M059J (cell line): ENCODE measurements around the gene RBFOX2. TPM values are rescaled to one million over a fixed set of nuclear protein-coding genes. Genes with fewer than 3 reads are reported as not detected.
"Not testable (repeated sequence)": the region's sequence is repeated elsewhere in the genome, so short reads cannot be mapped to it uniquely, and the experiment has no call there.

ENCODE experiments used
- DNase-seq: peaks from one replicate; pipeline ENCODE4 v3.0.0-alpha.2; 2012; ENCODE audit warnings: low read depth
- total RNA-seq: library from RNA; depleted of rRNA; stranded (reverse); fragments of >200 nt; shearing (Covaris generic); gene quantifications from 2 replicates; pipeline ENCODE4 v1.2.3, GENCODE V29; 2014

The RBFOX2 gene
- total RNA-seq, 1 experiment from 2014 or later = 78.5 TPM

- no peak for DNase-seq
Measured at GRCh38 chr22:36042240-36042639, 13.6 kb upstream of the RBFOX2 start.

- DNase-seq = no peak
Measured at GRCh38 chr22:36039125-36039524, 10.5 kb upstream of the RBFOX2 start.

- no peak for DNase-seq
Measured at GRCh38 chr22:36037102-36037758, 8.6 kb upstream of the RBFOX2 start.

- no peak for DNase-seq
Measured at GRCh38 chr22:36036167-36036624, 7.6 kb upstream of the RBFOX2 start.

- no peak for DNase-seq
Measured at GRCh38 chr22:36032611-36033010, 4.0 kb upstream of the RBFOX2 start.

- no peak for DNase-seq
Measured at GRCh38 chr22:36029406-36029755, 757 bp upstream of the RBFOX2 start.

- peak; percentile 30 for DNase-seq
Measured at GRCh38 chr22:36027935-36028645, 534 bp downstream of the RBFOX2 start.

GRCh38 chr22:36027579-36027934 is 1.1 kb downstream of the RBFOX2 start:
- peak; percentile 47 for DNase-seq

GRCh38 chr22:36026741-36027140 is 1.9 kb downstream of the RBFOX2 start:
- peak; percentile 39 for DNase-seq

- no peak for DNase-seq
Measured at GRCh38 chr22:36022697-36023096, 5.9 kb downstream of the RBFOX2 start.

- DNase-seq = peak; percentile 8
Measured at GRCh38 chr22:36022162-36022561, 6.5 kb downstream of the RBFOX2 start.

- DNase-seq = no peak
Measured at GRCh38 chr22:36021606-36022153, 6.9 kb downstream of the RBFOX2 start.

GRCh38 chr22:36020865-36021264 is 7.8 kb downstream of the RBFOX2 start:
- not testable (repeated sequence) for DNase-seq

GRCh38 chr22:36017651-36018091 is 11.0 kb downstream of the RBFOX2 start:
- DNase-seq = no peak

- no peak for DNase-seq
Measured at GRCh38 chr22:36016684-36017083, 11.9 kb downstream of the RBFOX2 start.

GRCh38 chr22:36015811-36016529 is 12.7 kb downstream of the RBFOX2 start:
- no peak for DNase-seq

GRCh38 chr22:36015155-36015810 is 13.3 kb downstream of the RBFOX2 start:
- no peak for DNase-seq

- DNase-seq = no peak
Measured at GRCh38 chr22:36014546-36015074, 14.0 kb downstream of the RBFOX2 start.

- DNase-seq = no peak
Measured at GRCh38 chr22:36012332-36012731, 16.3 kb downstream of the RBFOX2 start.

- DNase-seq = peak; percentile 61
Measured at GRCh38 chr22:36010882-36011281, 17.7 kb downstream of the RBFOX2 start.

GRCh38 chr22:36010090-36010489 is 18.5 kb downstream of the RBFOX2 start:
- DNase-seq = no peak

GRCh38 chr22:36009085-36009484 is 19.5 kb downstream of the RBFOX2 start:
- DNase-seq = peak; percentile 27
